SIG-M5 (cell line): Measurements from ENCODE around the gene FBF1.
"Not testable (repeated sequence)": the region's sequence is repeated elsewhere in the genome, so short reads cannot be mapped to it uniquely, and the experiment has no call there.

ENCODE experiments used
- DNase-seq: peaks from one replicate; lab custom pipeline; 2025; lab: John Stamatoyannopoulos, UW

Gene FBF1

GRCh38 chr17:75896415-75897159 lies 44.3 kb downstream of the FBF1 start, which contains the start of gene TRIM65:
TRIM65 (minus strand) TSS chr17:75896951; CDS start chr17:75896937, 14 bp downstream.
- DNase-seq: no peak

- no peak for DNase-seq
These were observed 45.3 kb downstream of the FBF1 start for GRCh38 chr17:75895370-75896155.

GRCh38 chr17:75894049-75894733 lies 46.7 kb downstream of the FBF1 start:
- DNase-seq: no peak

GRCh38 chr17:75893305-75894048 lies 47.4 kb downstream of the FBF1 start:
- DNase-seq: no peak

GRCh38 chr17:75892556-75893224 lies 48.2 kb downstream of the FBF1 start:
- DNase-seq: no peak

GRCh38 chr17:75891605-75892555 lies 49.0 kb downstream of the FBF1 start:
- no peak for DNase-seq

- DNase-seq: no peak
These were observed 49.7 kb downstream of the FBF1 start for GRCh38 chr17:75891022-75891604.

GRCh38 chr17:75889454-75889853 lies 51.4 kb downstream of the FBF1 start:
- no peak for DNase-seq

- DNase-seq: no peak
These were observed 52.4 kb downstream of the FBF1 start for GRCh38 chr17:75888484-75888883.

- not testable (repeated sequence) for DNase-seq
These were observed 55.0 kb downstream of the FBF1 start for GRCh38 chr17:75885860-75886259.

GRCh38 chr17:75885431-75885830 lies 55.4 kb downstream of the FBF1 start:
- no peak for DNase-seq

- DNase-seq: no peak
These were observed 59.0 kb downstream of the FBF1 start for GRCh38 chr17:75881678-75882454.

GRCh38 chr17:75880266-75880665 lies 60.6 kb downstream of the FBF1 start:
- DNase-seq: no peak

GRCh38 chr17:75878174-75878998 lies 62.5 kb downstream of the FBF1 start, which contains the start of gene TRIM47:
TRIM47 (minus strand) TSS chr17:75878581; CDS start chr17:75878548, 33 bp downstream.
- no peak for DNase-seq

- no peak for DNase-seq
These were observed 63.1 kb downstream of the FBF1 start for GRCh38 chr17:75877752-75878173.

- DNase-seq: no peak
These were observed 63.7 kb downstream of the FBF1 start for GRCh38 chr17:75876938-75877751.
